DMS 273 treated with DMSO at 0.1 percent for 48 hours (cell line): ENCODE results near the gene SLC17A3.
A peak's percentile ranks its signal among the peaks of the same experiment; 100 is the strongest.

Source experiments
- DNase-seq: peaks from one replicate; lab custom pipeline; 2025; lab: John Stamatoyannopoulos, UW

SLC17A3 gene

GRCh38 chr6:25889877-25890853 is 16.1 kb upstream of the SLC17A3 start:
- peak; percentile 17 for DNase-seq

- DNase-seq: no peak
Measured at GRCh38 chr6:25888626-25889025, 14.6 kb upstream of the SLC17A3 start.

- no peak for DNase-seq
Measured at GRCh38 chr6:25886066-25886465, 12.0 kb upstream of the SLC17A3 start.

- DNase-seq: no peak
Measured at GRCh38 chr6:25883991-25884390, 9.9 kb upstream of the SLC17A3 start.

GRCh38 chr6:25883536-25883935 is 9.5 kb upstream of the SLC17A3 start:
- DNase-seq: no peak

GRCh38 chr6:25882051-25882496 is 8.0 kb upstream of the SLC17A3 start:
- no peak for DNase-seq

- DNase-seq: no peak
Measured at GRCh38 chr6:25880601-25881000, 6.6 kb upstream of the SLC17A3 start.

GRCh38 chr6:25878721-25879322 is 4.8 kb upstream of the SLC17A3 start:
- DNase-seq: no peak

GRCh38 chr6:25875926-25876602 is 2.0 kb upstream of the SLC17A3 start:
- no peak for DNase-seq

- no peak for DNase-seq
Measured at GRCh38 chr6:25875563-25875905, 1.5 kb upstream of the SLC17A3 start.

- no peak for DNase-seq
Measured at GRCh38 chr6:25874822-25875562, 949 bp upstream of the SLC17A3 start.

- DNase-seq: no peak
Measured at GRCh38 chr6:25872814-25873213, 1.2 kb downstream of the SLC17A3 start.

- DNase-seq: no peak
Measured at GRCh38 chr6:25869840-25870239, 4.2 kb downstream of the SLC17A3 start.

GRCh38 chr6:25868436-25869183 is 5.4 kb downstream of the SLC17A3 start:
- no peak for DNase-seq

GRCh38 chr6:25866011-25866410 is 8.0 kb downstream of the SLC17A3 start:
- DNase-seq: no peak

GRCh38 chr6:25863360-25863759 is 10.7 kb downstream of the SLC17A3 start:
- no peak for DNase-seq

GRCh38 chr6:25862199-25862598 is 11.8 kb downstream of the SLC17A3 start:
- no peak for DNase-seq

- no peak for DNase-seq
Measured at GRCh38 chr6:25852756-25853155, 21.3 kb downstream of the SLC17A3 start.

- DNase-seq: no peak
Measured at GRCh38 chr6:25851961-25852360, 22.1 kb downstream of the SLC17A3 start.

GRCh38 chr6:25844518-25844917 is 29.5 kb downstream of the SLC17A3 start:
- peak; percentile 98 for DNase-seq

GRCh38 chr6:25842526-25842925 is 31.5 kb downstream of the SLC17A3 start:
- DNase-seq: no peak
